HEK293 (cell line): Measurements from ENCODE around the gene CENPC.
A peak's percentile ranks its signal among the peaks of the same experiment; 100 is the strongest.
"Not testable (repeated sequence)": the region's sequence is repeated elsewhere in the genome, so short reads cannot be mapped to it uniquely, and the experiment has no call there.

Experiments used
- CTCF ChIA-PET: fragments of 350-600 bp; formaldehyde crosslinking; extraction: SDS; loops from one replicate; lab custom pipeline; 2021; ENCODE audit warnings: antibody characterized with exemption; lab: Yijun Ruan, JAX
- POLR2A ChIA-PET: fragments of 300-600 bp; formaldehyde crosslinking; extraction: SDS; loops from one replicate; lab custom pipeline; 2020; ENCODE audit warnings: antibody characterized with exemption, inconsistent platforms; lab: Yijun Ruan, JAX
- H3K27ac ChIP-seq: fragments of 200-500 bp; sonication (Bioruptor generic); 2 replicates; pipeline ENCODE4 v1.5.1; 2014; ENCODE audit warnings: low read depth, low read length, control low read depth, inconsistent platforms; ENCODE audit errors: extremely low read depth
- H3K36me3 ChIP-seq, 2 experiments: fragments of 200-500 bp in 1 of 2; sonication (Bioruptor generic) in 1 of 2; 1 replicate in 1 of 2; 2 replicates in 1 of 2; pipeline ENCODE4 v1.5.1; 2014 to 2017; ENCODE audit warnings: inconsistent platforms in 2 of 2, low read length in 2 of 2; ENCODE audit not compliant: control insufficient read depth in 2 of 2, insufficient read depth in 1 of 2
- H3K4me1 ChIP-seq: fragments of 200-500 bp; sonication (Bioruptor generic); 2 replicates; pipeline ENCODE4 v1.5.1; 2014; ENCODE audit warnings: mild to moderate bottlenecking, low read length, inconsistent platforms; ENCODE audit not compliant: control insufficient read depth, insufficient read depth
- H3K4me3 ChIP-seq: 2 replicates; pipeline ENCODE4 v1.5.1; 2011; ENCODE audit warnings: low read depth, mild to moderate bottlenecking, control low read depth, low read length, moderate library complexity
- H3K9me3 ChIP-seq: fragments of 200-500 bp; sonication (Bioruptor generic); 2 replicates; pipeline ENCODE4 v1.5.1; 2014; ENCODE audit warnings: low read depth, low read length, inconsistent platforms; ENCODE audit not compliant: control insufficient read depth, insufficient read depth
- GFI1B ChIP-seq: fragments of 450-650 bp; formaldehyde crosslinking; IDR thresholded peaks from 2 replicates; pipeline ENCODE4 v1.5.1; 2016; ENCODE audit warnings: missing biosample characterization, missing genetic modification characterization
- HIC1 ChIP-seq: fragments of 450-650 bp; formaldehyde crosslinking; IDR thresholded peaks from 2 replicates; pipeline ENCODE4 v1.5.1; 2016; ENCODE audit warnings: missing biosample characterization, missing genetic modification characterization
- HOXC10 ChIP-seq: sonication (generic); formaldehyde crosslinking; IDR thresholded peaks from 2 replicates; pipeline ENCODE4 v1.8.1; 2023; ENCODE audit warnings: mild to moderate bottlenecking, missing genetic modification reagents
- KLF9 ChIP-seq: fragments of 450-650 bp; formaldehyde crosslinking; IDR thresholded peaks from 2 replicates; pipeline ENCODE4 v1.5.1; 2016; ENCODE audit warnings: missing biosample characterization, missing genetic modification characterization, low read depth
- MZF1 ChIP-seq: fragments of 450-650 bp; formaldehyde crosslinking; IDR thresholded peaks from 2 replicates; pipeline ENCODE4 v1.5.1; 2017; ENCODE audit warnings: missing biosample characterization, missing genetic modification characterization, borderline replicate concordance
- SETDB1 ChIP-seq: IDR thresholded peaks from one replicate; pipeline ENCODE4 v1.6.1; 2017; ENCODE audit warnings: mild to moderate bottlenecking, low read length, moderate library complexity, mixed read lengths; ENCODE audit not compliant: insufficient read length
- SP7 ChIP-seq: fragments of 450-650 bp; formaldehyde crosslinking; IDR thresholded peaks from 2 replicates; pipeline ENCODE4 v1.5.1; 2016; ENCODE audit warnings: missing biosample characterization, missing genetic modification characterization
- TRIM28 ChIP-seq: IDR thresholded peaks from 2 replicates; pipeline ENCODE4 v1.6.1; 2011; ENCODE audit warnings: low read length, control low read depth, borderline replicate concordance
- ZNF10 ChIP-seq: fragments of 450-650 bp; formaldehyde crosslinking; IDR thresholded peaks from 2 replicates; pipeline ENCODE4 v1.5.1; 2017; ENCODE audit warnings: missing biosample characterization, missing genetic modification characterization
- ZNF133 ChIP-seq: fragments of 450-650 bp; formaldehyde crosslinking; IDR thresholded peaks from 2 replicates; pipeline ENCODE4 v1.5.1; 2016; ENCODE audit warnings: missing biosample characterization, missing genetic modification characterization
- ZNF140 ChIP-seq: fragments of 450-650 bp; formaldehyde crosslinking; IDR thresholded peaks from 2 replicates; pipeline ENCODE4 v1.5.1; 2016; ENCODE audit warnings: missing biosample characterization, missing genetic modification characterization
- ZNF146 ChIP-seq: fragments of 450-650 bp; formaldehyde crosslinking; IDR thresholded peaks from 2 replicates; pipeline ENCODE4 v1.5.1; 2016; ENCODE audit warnings: missing biosample characterization, missing genetic modification characterization
- ZNF16 ChIP-seq: fragments of 450-650 bp; formaldehyde crosslinking; IDR thresholded peaks from 2 replicates; pipeline ENCODE4 v1.5.1; 2016; ENCODE audit warnings: low read depth, missing biosample characterization, missing genetic modification characterization
- ZNF19 ChIP-seq: fragments of 450-650 bp; formaldehyde crosslinking; IDR thresholded peaks from 2 replicates; pipeline ENCODE4; 2016; ENCODE audit warnings: missing biosample characterization, missing genetic modification characterization, low read depth
- ZNF223 ChIP-seq: fragments of 450-650 bp; formaldehyde crosslinking; IDR thresholded peaks from 2 replicates; pipeline ENCODE4 v1.5.1; 2016; ENCODE audit warnings: missing biosample characterization, missing genetic modification characterization
- ZNF341 ChIP-seq: fragments of 450-650 bp; formaldehyde crosslinking; IDR thresholded peaks from 2 replicates; pipeline ENCODE4; 2016; ENCODE audit warnings: low read depth, missing biosample characterization, missing genetic modification characterization
- ZNF37A ChIP-seq: fragments of 450-650 bp; IDR thresholded peaks from 2 replicates; pipeline ENCODE4 v1.5.1; 2018; ENCODE audit warnings: missing biosample characterization, missing genetic modification characterization
- ZNF544 ChIP-seq: fragments of 450-650 bp; formaldehyde crosslinking; IDR thresholded peaks from 2 replicates; pipeline ENCODE4 v1.5.0; 2017; ENCODE audit warnings: missing biosample characterization, missing genetic modification characterization
- ZNF645 ChIP-seq: fragments of 450-650 bp; formaldehyde crosslinking; IDR thresholded peaks from 2 replicates; pipeline ENCODE4; 2016; ENCODE audit warnings: missing biosample characterization, missing genetic modification characterization
- ZNF76 ChIP-seq: fragments of 450-650 bp; formaldehyde crosslinking; IDR thresholded peaks from 2 replicates; pipeline ENCODE4; 2016; ENCODE audit warnings: low read depth, missing biosample characterization, missing genetic modification characterization, borderline replicate concordance
- ZNF837 ChIP-seq: fragments of 450-650 bp; formaldehyde crosslinking; IDR thresholded peaks from 2 replicates; pipeline ENCODE4 v1.5.1; 2016; ENCODE audit warnings: missing biosample characterization, missing genetic modification characterization
- ZSCAN23 ChIP-seq: fragments of 450-650 bp; formaldehyde crosslinking; IDR thresholded peaks from 2 replicates; pipeline ENCODE4 v1.5.1; 2016; ENCODE audit warnings: missing biosample characterization, missing genetic modification characterization
- ZSCAN4 ChIP-seq: fragments of 450-650 bp; formaldehyde crosslinking; IDR thresholded peaks from 2 replicates; pipeline ENCODE4 v1.5.1; 2017; ENCODE audit warnings: missing biosample characterization, missing genetic modification characterization

Gene CENPC

GRCh38 chr4:67535280-67535840 is 9.9 kb downstream of the CENPC start (continued):
- TF ChIP-seq ZNF223 (no peak), ZNF140 (tag by site-specific recombination) (no peak)

GRCh38 chr4:67533112-67533511 is 12.2 kb downstream of the CENPC start:
- Histone ChIP-seq H3K4me3 (no peak overlapping the region), H3K4me1 (no peaks in the 10 kb centered on the region; the same call in 1 of the 2 replicates), H3K27ac (no peak overlapping the region), H3K9me3 (no peaks in the 10 kb centered on the region), H3K36me3 (peaks cover 16 to 68% of the 10 kb centered on the region in 2 experiments)
- POLR2A ChIA-PET = no interaction called here
- CTCF ChIA-PET = no interaction called here
- no peak for TF ChIP-seq TRIM28
- peak; percentile 29 for TF ChIP-seq SETDB1

GRCh38 chr4:67532397-67532796 is 12.9 kb downstream of the CENPC start:
- H3K9me3 ChIP-seq, POLR2A ChIA-PET, H3K27ac ChIP-seq, H3K4me3 ChIP-seq, H3K4me1 ChIP-seq, CTCF ChIA-PET: not testable (repeated sequence)
- H3K36me3 ChIP-seq = peaks cover 13 to 63% of the 10 kb centered on the region in 2 experiments
- TF ChIP-seq ZNF146 (tag by site-specific recombination) = peak; percentile 85

GRCh38 chr4:67531379-67531962 is 13.8 kb downstream of the CENPC start:
- ChIA-PET POLR2A (no interaction called here), CTCF (no interaction called here)
- Histone ChIP-seq H3K4me1 (no peaks in the 10 kb centered on the region; the same call in 1 of the 2 replicates), H3K36me3 (peaks cover 10 to 58% of the 10 kb centered on the region in 2 experiments), H3K27ac (no peak overlapping the region), H3K9me3 (no peaks in the 10 kb centered on the region), H3K4me3 (no peak overlapping the region)
- TF ChIP-seq ZNF544 (tag by site-specific recombination) (no peak), ZNF37A (tag by site-specific recombination) (no peak), KLF9 (tag by site-specific recombination) (no peak), ZNF837 (tag by site-specific recombination) (no peak), ZNF341 (tag by site-specific recombination) (no peak), SP7 (tag by site-specific recombination) (no peak), GFI1B (tag by site-specific recombination) (no peak), ZNF76 (no peak), HOXC10 (no peak), SETDB1 (no peak), ZNF16 (no peak), ZNF19 (tag by site-specific recombination) (no peak), ZNF133 (no peak), ZNF645 (tag by site-specific recombination) (no peak), ZSCAN4 (no peak), MZF1 (no peak), ZNF10 (no peak), ZSCAN23 (tag by site-specific recombination) (no peak), HIC1 (tag by site-specific recombination) (no peak)
